Right ventricle myocardium superior (tissue), 1 donor: ENCODE results near the gene HMOX1. TPM values are rescaled to one million over a fixed set of nuclear protein-coding genes. Genes with fewer than 3 reads are reported as not detected.
"Not testable (repeated sequence)": the region's sequence is repeated elsewhere in the genome, so short reads cannot be mapped to it uniquely, and the experiment has no call there.

Experiments used
- ATAC-seq: fragments of 200-7000 bp; cut with Tn5 transposase; one replicate; pipeline ENCODE4 v1.9.1; 2020; ENCODE audit warnings: mild to moderate bottlenecking; ENCODE audit not compliant: poor library complexity
- DNase-seq: peaks from one replicate; pipeline ENCODE4 v3.0.0-alpha.2; 2020
- intact Hi-C: fragments of 100-400 bp; cut with DNase I; formaldehyde crosslinking; loops from one replicate; pipeline ENCODE4 v1.11.2; 2022
- total RNA-seq: library from RNA; stranded (reverse); fragmentation: NEBNext Ultra II Directional; extraction: Animal tissue kit (Norgen Biotek cat#: 25700); gene quantifications from one replicate; pipeline ENCODE4 v1.2.1, GENCODE V29; 2021
- donor health status: DM: no; HTN: yes; CAD: no; lungs with severe emphysema.

HMOX1 gene
- total RNA-seq, 1 donor from 2014 or later = 4.8 TPM

GRCh38 chr22:35348703-35349102 lies 32.2 kb upstream of the HMOX1 start:
- DNase-seq (peak; percentile 40), ATAC-seq (no peak)
- intact Hi-C loops = loop anchor here (5.0 kb wide), 1 partner anchor 234 kb away; no protein-coding TSS in a partner anchor

- no peak for DNase-seq
- ATAC-seq = no peak
- intact Hi-C loops = loop anchor here (5.0 kb wide), 1 partner anchor 233 kb away; no protein-coding TSS in a partner anchor
These were observed 31.6 kb upstream of the HMOX1 start for GRCh38 chr22:35349368-35349703.

GRCh38 chr22:35349704-35350538 lies 31.0 kb upstream of the HMOX1 start:
- ATAC-seq = peak; percentile 2
- intact Hi-C loops = loop anchor here (5.0 to 10.0 kb wide), 2 partner anchors 232 to 275 kb away; no protein-coding TSS in a partner anchor

GRCh38 chr22:35350539-35351503 lies 30.1 kb upstream of the HMOX1 start:
- DNase-seq (peak; percentile 93), ATAC-seq (peak; percentile 92)
- intact Hi-C loops = loop anchor here (10.0 kb wide), 1 partner anchor 274 kb away; no protein-coding TSS in a partner anchor

More at GRCh38 chr22:35349704-35350538, 31.0 kb upstream of the HMOX1 start:
- DNase-seq = peak; percentile 48

GRCh38 chr22:35352214-35353111 lies 28.4 kb upstream of the HMOX1 start:
- intact Hi-C loops = loop anchor here (10.0 kb wide), 1 partner anchor 272 kb away; no protein-coding TSS in a partner anchor
- DNase-seq (peak; percentile 84), ATAC-seq (peak; percentile 32)

GRCh38 chr22:35353318-35353717 lies 27.6 kb upstream of the HMOX1 start:
- intact Hi-C loops = loop anchor here (10.0 kb wide), 1 partner anchor 271 kb away; no protein-coding TSS in a partner anchor

GRCh38 chr22:35354068-35354467 lies 26.8 kb upstream of the HMOX1 start:
- ATAC-seq = no peak
- no peak for DNase-seq
- intact Hi-C loops = loop anchor here (10.0 kb wide), 1 partner anchor 271 kb away; no protein-coding TSS in a partner anchor

More at GRCh38 chr22:35353318-35353717, 27.6 kb upstream of the HMOX1 start:
- no peak for ATAC-seq
- peak; percentile 61 for DNase-seq

- no peak for ATAC-seq
These were observed 22.8 kb upstream of the HMOX1 start for GRCh38 chr22:35357883-35358621.

GRCh38 chr22:35359380-35360065 lies 21.4 kb upstream of the HMOX1 start:
- DNase-seq = no peak
- intact Hi-C loops = loop anchor here (10.0 kb wide), 1 partner anchor 265 kb away; no protein-coding TSS in a partner anchor
- no peak for ATAC-seq

More at GRCh38 chr22:35357883-35358621, 22.8 kb upstream of the HMOX1 start:
- intact Hi-C loops = loop anchor here (10.0 kb wide), 1 partner anchor 267 kb away; no protein-coding TSS in a partner anchor
- DNase-seq = no peak

- ATAC-seq = no peak
- intact Hi-C loops = no loop called here
These were observed 19.8 kb upstream of the HMOX1 start for GRCh38 chr22:35361001-35361558.

GRCh38 chr22:35363566-35364086 lies 17.3 kb upstream of the HMOX1 start:
- no peak for ATAC-seq
- no peak for DNase-seq
- intact Hi-C loops = no loop called here

More at GRCh38 chr22:35361001-35361558, 19.8 kb upstream of the HMOX1 start:
- no peak for DNase-seq

GRCh38 chr22:35364230-35364629 lies 16.7 kb upstream of the HMOX1 start:
- DNase-seq, intact Hi-C loops: not testable (repeated sequence)
- ATAC-seq = peak; percentile 13

GRCh38 chr22:35367331-35367886 lies 13.5 kb upstream of the HMOX1 start:
- DNase-seq (no peak), ATAC-seq (peak; percentile 21)
- intact Hi-C loops = no loop called here

GRCh38 chr22:35368386-35368785 lies 12.5 kb upstream of the HMOX1 start:
- no peak for DNase-seq
- no peak for ATAC-seq
- intact Hi-C loops = no loop called here

GRCh38 chr22:35369996-35370395 lies 10.9 kb upstream of the HMOX1 start:
- no peak for ATAC-seq
- DNase-seq = no peak
- intact Hi-C loops = no loop called here

- no peak for ATAC-seq
- DNase-seq = no peak
- intact Hi-C loops = no loop called here
These were observed 7.1 kb upstream of the HMOX1 start for GRCh38 chr22:35373781-35374180.
